ENCODE data around the gene TNKS1BP1.
"Not testable (repeated sequence)": the region's sequence is repeated elsewhere in the genome, so short reads cannot be mapped to it uniquely, and the experiment has no call there.

TNKS1BP1 gene

DNA sequence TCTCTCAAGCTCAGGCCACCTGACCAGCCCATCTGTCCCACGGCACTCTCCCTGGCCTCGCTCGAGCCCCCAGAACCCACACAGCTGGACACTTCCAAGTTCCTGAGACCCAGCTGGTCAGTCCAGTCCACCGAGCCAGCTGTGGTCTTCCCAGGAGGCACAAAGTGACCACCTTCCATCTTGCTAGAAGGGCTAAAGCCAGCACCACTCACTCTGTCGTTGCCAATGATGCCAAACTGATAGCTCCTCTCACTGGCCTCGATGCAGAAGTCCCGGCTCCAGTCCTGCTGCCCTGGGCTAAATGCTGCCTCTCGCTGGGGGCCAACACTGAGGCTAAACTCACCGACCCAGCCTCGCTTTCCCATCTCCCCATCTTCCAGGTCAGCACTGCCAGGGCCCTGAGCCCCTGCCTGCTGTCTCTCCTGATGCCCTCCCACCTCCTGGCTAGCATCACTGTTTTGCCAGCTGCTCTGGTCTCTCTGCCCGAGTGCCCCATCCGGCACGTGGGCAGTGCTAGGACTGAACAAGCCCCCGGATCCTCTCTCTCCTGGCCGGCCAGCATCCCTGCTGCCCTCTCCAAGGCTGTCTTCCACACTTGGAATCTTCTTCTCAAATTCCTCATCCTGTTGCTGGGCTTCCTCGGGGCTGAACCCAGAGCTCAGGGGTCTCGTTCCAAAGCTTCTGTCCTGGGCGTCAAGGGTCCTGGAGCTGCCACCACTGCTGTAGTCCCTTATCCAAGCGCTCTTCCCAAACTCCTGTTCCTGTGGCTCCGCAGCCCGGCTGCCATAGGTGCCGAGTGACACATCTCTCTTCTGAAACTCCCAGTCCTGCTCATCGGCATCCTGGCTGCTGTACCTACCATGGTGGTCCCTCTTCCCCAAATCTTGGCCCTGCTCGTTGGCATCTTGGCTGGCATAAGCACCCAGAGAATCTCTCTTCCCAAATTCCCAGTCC lies 15.4 kb downstream of the TNKS1BP1 start:
- no peak for DNase-seq (ENCODE audit: low spot score)

DNA sequence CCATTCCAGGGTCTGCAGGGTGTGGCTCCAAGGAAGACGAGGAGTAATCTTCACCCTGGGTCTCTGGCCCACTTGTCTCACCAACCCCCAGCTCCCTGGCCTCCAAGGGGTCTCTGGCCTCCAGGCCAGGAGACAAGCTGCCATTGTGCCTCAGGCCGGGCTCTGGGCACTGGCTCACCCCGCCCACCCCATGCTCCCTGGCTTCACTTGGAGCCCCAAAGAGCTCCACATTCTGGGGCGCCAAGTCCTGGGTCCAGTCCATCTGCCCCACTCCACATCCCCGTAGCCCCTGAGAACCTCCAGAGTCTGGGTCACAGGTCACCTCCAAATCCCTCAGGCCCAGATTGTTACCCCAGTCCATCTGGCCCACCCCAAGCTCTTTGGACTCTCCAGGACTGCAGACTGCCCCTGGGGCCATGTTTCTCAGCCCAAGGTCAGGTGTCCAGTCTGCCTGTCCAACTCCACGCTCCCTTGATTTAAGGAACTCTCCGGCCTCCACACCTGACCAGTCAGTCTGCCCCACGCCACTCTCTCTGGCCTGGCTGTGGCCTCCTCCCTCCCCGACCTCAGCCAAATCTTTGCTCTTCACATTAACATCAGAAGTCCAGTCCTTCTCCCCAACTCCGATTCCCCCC lies 16.2 kb downstream of the TNKS1BP1 start:
- no peak for DNase-seq (ENCODE audit: low spot score)

GRCh38 chr11:57307666-57308270 lies 17.0 kb downstream of the TNKS1BP1 start:
- no peak for DNase-seq (ENCODE audit: low spot score)

DNA sequence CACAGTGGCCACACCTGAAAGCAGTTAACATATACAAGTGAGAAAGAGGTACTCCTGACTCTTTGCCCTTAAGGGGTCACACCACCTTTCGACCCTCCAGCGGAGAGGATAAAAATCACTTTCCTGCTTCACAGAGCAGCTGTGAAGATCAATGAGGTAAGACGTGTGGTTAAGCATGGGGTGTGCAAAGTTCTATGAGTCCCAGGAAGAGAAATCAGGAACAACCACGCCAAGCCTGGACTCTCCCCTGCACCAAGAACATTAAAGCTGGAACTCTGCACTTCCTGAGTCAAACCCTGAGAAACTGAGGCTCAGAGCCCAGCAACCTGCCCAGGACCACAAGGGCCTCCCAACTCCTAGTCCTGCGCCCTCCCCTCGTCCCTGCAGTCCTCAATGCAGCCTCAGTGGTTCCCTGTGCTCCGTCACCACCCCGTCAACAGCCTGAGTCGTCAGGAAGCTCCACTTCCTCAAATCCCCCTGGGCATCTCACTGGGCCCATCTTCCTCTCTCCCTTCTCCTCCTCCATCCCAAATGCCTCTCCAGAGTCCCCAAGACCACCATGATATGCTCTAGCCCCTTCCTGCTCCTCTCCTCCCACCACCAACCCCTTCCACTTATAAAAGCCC lies 17.7 kb downstream of the TNKS1BP1 start:
- no peak for DNase-seq (ENCODE audit: low spot score)

DNA sequence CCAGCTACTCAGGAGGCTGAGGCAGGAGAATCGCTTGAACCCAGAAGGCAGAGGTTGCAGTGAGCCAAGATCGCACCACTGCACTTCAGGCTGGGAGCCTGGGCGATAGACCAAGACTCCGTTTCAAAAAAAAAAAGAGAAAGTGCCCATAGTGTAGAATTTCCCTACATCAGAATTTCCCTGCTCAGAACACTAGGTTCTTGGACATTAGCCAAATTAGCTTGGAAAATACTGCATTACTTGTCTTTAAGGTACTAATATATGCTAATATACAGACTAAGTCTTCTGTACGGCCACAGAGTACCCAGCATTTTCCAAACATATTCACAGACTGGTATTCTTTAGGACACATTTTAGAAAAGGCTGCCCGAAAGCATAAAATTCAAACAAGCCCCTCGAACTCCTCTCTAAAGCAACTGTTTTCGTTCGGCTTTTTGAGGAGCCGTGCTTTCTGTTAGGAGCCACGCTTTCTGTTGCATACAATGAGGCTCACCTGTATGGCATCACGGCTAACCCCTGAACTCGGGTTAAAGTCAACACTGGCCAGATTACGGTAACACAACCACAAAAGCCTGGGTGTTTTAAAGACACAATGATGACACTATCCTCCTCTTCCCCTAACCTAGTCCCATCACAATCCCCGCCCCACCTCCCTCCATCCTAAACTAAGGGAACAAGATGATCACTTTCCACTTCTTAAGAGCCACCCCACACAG lies 18.4 kb downstream of the TNKS1BP1 start:
- DNase-seq (ENCODE audit: low spot score), result no peak

- DNase-seq (ENCODE audit: low spot score), result no peak
Measured at GRCh38 chr11:57305523-57305922, 19.2 kb downstream of the TNKS1BP1 start.

- no peak for DNase-seq (ENCODE audit: low spot score)
Measured at GRCh38 chr11:57303990-57304579, 20.7 kb downstream of the TNKS1BP1 start.

DNA sequence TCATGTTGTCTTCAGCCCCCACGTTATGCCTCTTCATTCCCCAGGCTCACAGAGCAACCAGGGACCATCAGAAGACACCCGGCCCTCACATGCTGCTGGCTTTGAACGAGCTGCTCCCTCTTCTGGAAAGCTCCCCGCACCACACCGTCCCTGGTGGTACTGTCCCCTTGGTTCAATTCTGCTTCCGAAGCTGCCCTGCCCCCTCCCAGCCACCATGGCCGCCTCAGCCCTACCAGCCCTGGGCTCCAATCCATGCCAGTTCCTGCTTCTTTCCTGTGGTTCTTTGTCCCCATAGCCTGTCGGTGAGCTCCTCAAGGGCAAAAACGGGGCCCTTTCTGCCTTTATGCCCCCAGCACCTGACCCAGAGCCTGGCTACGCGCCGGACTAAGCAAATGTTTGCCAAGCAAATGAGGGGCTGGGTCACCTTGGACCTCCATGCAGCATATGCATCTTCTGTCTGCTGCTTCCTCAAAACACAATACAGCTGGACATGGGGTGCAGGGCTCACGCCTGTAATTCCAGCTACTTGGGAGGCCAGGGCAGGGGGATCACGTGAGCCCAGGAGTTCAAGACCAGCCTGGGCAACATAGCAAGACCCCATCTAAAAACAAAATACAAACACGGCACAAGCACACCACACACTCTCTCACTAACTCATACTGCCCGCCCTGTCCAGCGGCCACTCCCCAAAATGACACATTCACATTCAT lies 21.3 kb downstream of the TNKS1BP1 start:
- DNase-seq (ENCODE audit: low spot score), result no peak

- DNase-seq (ENCODE audit: low spot score), result no peak
Measured at GRCh38 chr11:57302489-57302888, 22.3 kb downstream of the TNKS1BP1 start.

- no peak for DNase-seq (ENCODE audit: low spot score)
Measured at GRCh38 chr11:57301711-57302423, 22.9 kb downstream of the TNKS1BP1 start.

DNA sequence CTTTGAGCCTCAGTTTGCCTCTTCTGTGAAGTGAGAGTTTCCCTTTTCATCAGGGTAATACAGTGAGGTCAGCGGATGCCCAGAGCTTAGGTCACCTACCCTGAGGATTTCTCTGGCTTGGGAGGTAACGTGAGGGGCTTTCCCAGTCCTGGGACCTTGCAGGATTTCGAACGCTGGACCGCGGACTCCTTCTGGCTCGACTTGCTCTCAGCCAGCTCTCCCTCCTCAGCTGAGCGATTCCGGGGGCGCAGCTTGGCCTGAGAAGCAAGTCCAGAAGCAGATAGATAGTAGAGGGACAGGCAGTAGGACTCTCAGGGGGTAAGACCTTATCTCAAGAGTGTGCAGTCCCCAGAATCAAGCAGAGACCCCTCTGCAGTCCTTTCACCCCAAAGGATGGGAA lies 24.0 kb downstream of the TNKS1BP1 start:
- no peak for DNase-seq (ENCODE audit: low spot score)

DNA sequence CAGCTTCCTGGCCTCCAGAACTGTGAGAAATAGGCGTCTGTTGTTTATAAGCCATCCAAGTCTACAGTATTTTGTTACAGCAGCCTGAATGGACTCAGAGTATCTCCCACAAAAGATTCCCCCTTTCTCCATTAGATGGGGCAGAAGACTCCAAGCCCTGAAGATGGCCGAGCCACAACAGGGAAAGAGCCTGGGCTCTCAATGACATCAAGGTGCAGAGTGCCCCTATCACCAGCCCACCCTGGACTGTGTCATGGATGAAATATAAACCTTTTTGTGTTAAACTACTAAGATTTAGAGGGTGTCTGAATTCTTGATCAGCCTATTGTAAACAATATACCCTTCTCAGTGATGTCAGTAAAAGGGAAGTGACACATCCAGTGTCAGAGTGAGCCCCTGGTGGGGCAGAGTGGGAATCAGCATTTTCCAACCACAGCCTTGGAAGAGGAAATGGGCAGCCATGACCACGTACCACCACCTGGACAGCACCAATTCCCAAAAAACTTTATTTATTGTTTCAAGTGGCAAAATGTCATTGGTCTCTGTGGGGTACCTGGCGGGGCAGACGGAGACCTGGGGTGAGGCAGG lies 25.5 kb downstream of the TNKS1BP1 start:
- no peak for DNase-seq (ENCODE audit: low spot score)

GRCh38 chr11:57297221-57297620 lies 27.5 kb downstream of the TNKS1BP1 start:
- DNase-seq (ENCODE audit: low spot score), result no peak

GRCh38 chr11:57296205-57296604 lies 28.5 kb downstream of the TNKS1BP1 start:
- not testable (repeated sequence) for DNase-seq (ENCODE audit: low spot score)

- DNase-seq (ENCODE audit: low spot score), result no peak
Measured at GRCh38 chr11:57294225-57295131, 30.3 kb downstream of the TNKS1BP1 start.

GRCh38 chr11:57290288-57290687 lies 34.5 kb downstream of the TNKS1BP1 start:
- DNase-seq (ENCODE audit: low spot score), result no peak

DNA sequence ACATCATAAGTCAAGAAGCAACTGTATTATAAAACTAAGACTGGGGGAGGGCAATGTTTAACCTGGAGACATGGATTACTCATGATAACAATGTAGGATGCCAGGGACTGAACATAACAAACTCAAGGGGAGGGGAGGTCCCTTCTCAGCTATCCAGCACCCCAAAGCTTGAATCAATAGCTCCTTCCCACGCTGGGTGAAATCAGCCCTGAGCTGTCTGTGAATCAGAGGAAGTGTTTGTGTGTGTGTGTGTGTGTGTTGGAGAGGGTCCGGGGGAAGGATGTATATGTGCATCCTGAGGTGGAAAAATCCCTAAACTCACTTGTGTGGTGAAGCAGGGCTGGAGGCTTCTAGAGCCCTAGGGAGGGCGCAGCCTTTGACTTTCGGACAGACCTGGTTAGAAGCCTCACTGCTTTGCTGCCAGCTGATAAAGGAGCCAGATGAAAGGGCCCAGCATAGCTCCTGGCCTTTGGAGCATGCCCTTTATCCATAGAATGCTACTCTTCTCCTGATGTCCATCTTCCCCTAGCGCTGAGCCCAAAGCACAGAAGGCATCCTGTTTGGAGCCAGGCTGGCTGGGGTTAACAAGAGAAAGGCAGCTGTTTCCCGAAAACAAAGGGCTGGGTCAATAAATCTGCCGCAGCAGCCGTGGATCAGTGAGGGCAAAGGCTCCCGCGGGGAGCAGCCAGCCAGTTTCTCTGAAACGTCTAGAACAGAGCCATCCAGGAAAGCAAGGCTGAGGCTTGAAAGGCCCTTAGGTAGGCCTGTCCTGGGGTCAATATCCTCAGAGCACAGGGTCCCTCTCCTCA lies 35.8 kb downstream of the TNKS1BP1 start:
- DNase-seq (ENCODE audit: low spot score), result no peak

- no peak for DNase-seq (ENCODE audit: low spot score)
Measured at GRCh38 chr11:57287884-57288283, 36.9 kb downstream of the TNKS1BP1 start.
